ENCODE measurements around the gene MYL6B. TPM values are rescaled to one million over a fixed set of nuclear protein-coding genes. Genes with fewer than 3 reads are reported as not detected.

The MYL6B gene
- total and polyA plus RNA-seq, 2 donors (not counting 3 experiments of a cell fraction or from before 2014, with no cell fraction given): 135 to 185 TPM

DNA sequence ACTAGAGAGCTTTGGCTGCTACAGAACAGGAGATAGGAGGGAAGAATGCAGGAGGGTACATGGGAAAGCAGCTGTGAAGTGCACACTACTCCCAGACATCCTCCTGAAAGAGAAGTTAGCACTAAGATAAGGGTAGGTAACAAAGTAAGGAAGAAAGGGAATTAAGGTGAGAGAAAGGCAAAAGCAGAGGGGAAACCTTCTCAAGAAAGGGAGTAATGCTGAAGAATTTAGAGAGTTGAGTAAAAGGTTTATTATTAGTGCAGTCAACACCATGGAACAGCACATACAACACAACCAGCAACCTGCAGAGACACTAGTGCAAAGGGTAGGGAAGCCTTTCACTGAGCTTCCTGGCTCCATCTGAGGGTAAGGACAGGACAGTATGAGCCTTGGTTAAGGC, 51.9 kb downstream of the MYL6B start:
- DNase-seq (ENCODE audit: low read depth, low spot score) (no peak), FAIRE-seq (no peak)
- no peak overlapping the region for H3K4me2 ChIP-seq (ENCODE audit: insufficient read depth, low read length)
- dilution Hi-C loops (cut with MboI; ENCODE audit: extremely low pct_ligation_motif_present, low sequenced_read_pairs): no loop called here
- H3K27ac ChIP-seq (ENCODE audit: insufficient read depth, low read depth, low read length): no peak overlapping the region
- no peaks in the 10 kb centered on the region for H3K79me2 ChIP-seq (ENCODE audit: control insufficient read depth, insufficient read depth, low read length)
- no peaks in the 10 kb centered on the region for H4K20me1 ChIP-seq (replicated peaks; ENCODE audit: control insufficient read depth, extremely low read depth, insufficient read depth, low read length)
- CTCF ChIA-PET: interaction anchor here (2.2 to 8.5 kb wide), 4 partner anchors 8 to 260 kb away, joined by 10 to 63 read pairs (median 36); partner anchors contain the start of genes RNF41 and SMARCC2
- no peak overlapping the region for H3K4me3 ChIP-seq (replicated peaks in 1 of 3; ENCODE audit: insufficient read depth in 1 of 3, low read depth in 1 of 3, low read length in 3 of 3)
- no peaks in the 10 kb centered on the region for H3K27me3 ChIP-seq (ENCODE audit: control insufficient read depth in 2 of 2, insufficient read depth in 2 of 2, low read length in 2 of 2)
- POLR2A ChIA-PET: interaction anchor here (2.8 kb wide), 1 partner anchor 17 kb away, joined by 12 read pairs; the partner anchor contains the start of gene RNF41
- no peak overlapping the region for H3K9ac ChIP-seq (replicated peaks; ENCODE audit: extremely low read depth, insufficient read depth, low read length)
- H3K4me1 ChIP-seq (ENCODE audit: control insufficient read depth, extremely low read depth, insufficient read depth, low read length): peaks cover 18% of the 10 kb centered on the region
- TF ChIP-seq, protein P1, sequence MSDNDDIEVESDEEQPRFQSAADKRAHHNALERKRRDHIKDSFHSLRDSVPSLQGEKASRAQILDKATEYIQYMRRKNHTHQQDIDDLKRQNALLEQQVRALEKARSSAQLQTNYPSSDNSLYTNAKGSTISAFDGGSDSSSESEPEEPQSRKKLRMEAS (IDR thresholded peaks at IDR 0.05; ENCODE audit: insufficient read depth, insufficient read length): no peak
- TF ChIP-seq JUN (IDR thresholded peaks at IDR 0.05; ENCODE audit: borderline replicate concordance, insufficient read depth, insufficient read length, low read depth) (no peak), POLR2AphosphoS5 (IDR thresholded peaks at IDR 0.05; ENCODE audit: insufficient read depth, low read depth, low read length) (no peak), FOS (IDR thresholded peaks at IDR 0.05; ENCODE audit: borderline replicate concordance, insufficient read depth, low read length) (no peak), MYC (IDR thresholded peaks at IDR 0.05; ENCODE audit: low read depth, low read length) (no peak), CTCF (IDR thresholded peaks at IDR 0.05; ENCODE audit: extremely low read depth in 1 of 2, insufficient read depth in 1 of 2, low read depth in 1 of 2, low read length in 2 of 2) (no peak), EZH2 (IDR thresholded peaks at IDR 0.05; ENCODE audit: borderline replicate concordance, low read depth, low read length, severe bottlenecking) (no peak), POLR2A (IDR thresholded peaks at IDR 0.05; ENCODE audit: low read depth, low read length) (no peak), GATA2 (IDR thresholded peaks at IDR 0.05; ENCODE audit: insufficient read depth, insufficient read length, low read depth, low read length) (no peak)
- no peaks in the 10 kb centered on the region for H3K9me3 ChIP-seq (replicated peaks; ENCODE audit: control insufficient read depth, insufficient read depth, low read length)
- no peak overlapping the region for H2AFZ ChIP-seq (ENCODE audit: low read depth, low read length)
- H3K9me1 ChIP-seq (replicated peaks; ENCODE audit: control insufficient read depth, extremely low read depth, insufficient read depth, low read length): no peaks in the 10 kb centered on the region
- H3K36me3 ChIP-seq (ENCODE audit: control insufficient read depth in 2 of 2, extremely low read depth in 1 of 2, insufficient read depth in 2 of 2, low read length in 2 of 2): peaks cover 12 to 29% of the 10 kb centered on the region in 2 experiments
- intact Hi-C loops (cut with micrococcal nuclease): no loop called here
- BruUV-seq (replicated peaks): no TSS peak
